Tibial artery (tissue), 4 donors: ENCODE data around the gene NCBP2L.

Experiments used
- DNase-seq, 2 donors: peaks; one replicate each; pipeline ENCODE4 v3.0.0-alpha.2; 2019
- H3K27ac ChIP-seq, 2 donors: fragments of 200-600 bp; sonication (generic) in 1 of 2; 1 replicate in 1 of 2; 2 replicates in 1 of 2; pipeline ENCODE4 v1.5.1; 2018 to 2019; ENCODE audit warnings: mild to moderate bottlenecking in 1 of 2
- H3K27me3 ChIP-seq, 2 donors: fragments of 200-600 bp; sonication (generic) in 1 of 2; one replicate each; pipeline versions ENCODE4 v1.5.1 to v1.6.0; 2016 to 2019
- H3K36me3 ChIP-seq, 3 donors: fragments of 200-600 bp; sonication (generic) in 2 of 3; one replicate each; pipeline ENCODE4 v1.5.1; 2016 to 2019; ENCODE audit warnings: mild to moderate bottlenecking in 2 of 3
- H3K4me1 ChIP-seq, 4 donors: fragments of 200-600 bp; sonication (generic) in 2 of 4; 1 replicate in 3 of 4; 2 replicates in 1 of 4; pipeline ENCODE4 v1.5.1; 2016 to 2019
- H3K4me3 ChIP-seq, 2 donors: fragments of 200-600 bp; sonication (generic) in 1 of 2; 1 replicate in 1 of 2; 2 replicates in 1 of 2; pipeline ENCODE4 v1.5.1; 2018 to 2019; ENCODE audit warnings: mild to moderate bottlenecking in 2 of 2
- H3K9me3 ChIP-seq, 3 donors: fragments of 200-600 bp; sonication (generic) in 1 of 3; one replicate each; pipeline ENCODE4 v1.5.1; 2016 to 2019
- CTCF ChIP-seq, 2 experiments: fragments of 200-600 bp in 1 of 2; fragments of 450-650 bp in 1 of 2; IDR thresholded peaks; one replicate each; pipeline ENCODE4 v1.5.1; 2017 to 2019; ENCODE audit warnings: antibody characterized with exemption in 2 of 2, mild to moderate bottlenecking in 1 of 2, moderate library complexity in 1 of 2
- intact Hi-C: fragments of 100-400 bp; cut with DNase I; formaldehyde crosslinking; loops from one replicate; pipeline ENCODE4 v1.15.0; 2023; ENCODE audit warnings: low total_unique reads

NCBP2L gene

GRCh38 chrX:107744868-107745267 lies 32.7 kb upstream of the NCBP2L start:
- Histone ChIP-seq H3K4me1 (peaks cover 6 to 73% (median 25%) of the 10 kb centered on the region in 4 donors), H3K9me3 (no peaks in the 10 kb centered on the region), H3K4me3 (no peak overlapping the region), H3K27me3 (no peaks in the 10 kb centered on the region), H3K27ac (no peak overlapping the region), H3K36me3 (no peaks in the 10 kb centered on the region)
- intact Hi-C loops, result no loop called here
- no peak for DNase-seq
- no peak for TF ChIP-seq CTCF (IDR thresholded peaks at IDR 0.05)

- H3K27ac ChIP-seq, result peak overlapping the region; percentile 59 to 78
- intact Hi-C loops, result no loop called here
- no peak for TF ChIP-seq CTCF (IDR thresholded peaks at IDR 0.05)
These were observed 29.9 kb upstream of the NCBP2L start for GRCh38 chrX:107747596-107748161.

GRCh38 chrX:107748506-107748905 lies 29.0 kb upstream of the NCBP2L start:
- H3K4me1 ChIP-seq, result peaks cover 0 to 41% (median 4%) of the 10 kb centered on the region in 4 donors
- intact Hi-C loops, result no loop called here
- no peak overlapping the region for H3K4me3 ChIP-seq
- no peak for DNase-seq
- no peaks in the 10 kb centered on the region for H3K27me3 ChIP-seq
- H3K36me3 ChIP-seq, result no peaks in the 10 kb centered on the region
- H3K9me3 ChIP-seq, result no peaks in the 10 kb centered on the region
- H3K27ac ChIP-seq, result peak overlapping the region; percentile 59 to 78
- TF ChIP-seq CTCF (IDR thresholded peaks at IDR 0.05), result no peak

More at GRCh38 chrX:107747596-107748161, 29.9 kb upstream of the NCBP2L start:
- no peaks in the 10 kb centered on the region for H3K9me3 ChIP-seq
- DNase-seq, result peak in 1 of 2 donors; percentile 31
- no peaks in the 10 kb centered on the region for H3K36me3 ChIP-seq
- H3K4me3 ChIP-seq, result no peak overlapping the region
- H3K27me3 ChIP-seq, result no peaks in the 10 kb centered on the region
- peaks cover 0 to 50% (median 12%) of the 10 kb centered on the region in 4 donors for H3K4me1 ChIP-seq

- H3K27me3 ChIP-seq, result no peaks in the 10 kb centered on the region
- no peak overlapping the region for H3K4me3 ChIP-seq
- intact Hi-C loops, result no loop called here
- no peak overlapping the region for H3K27ac ChIP-seq
- peaks cover 0 to 27% (median 2%) of the 10 kb centered on the region in 4 donors for H3K4me1 ChIP-seq
- no peak for DNase-seq
- no peaks in the 10 kb centered on the region for H3K36me3 ChIP-seq
- TF ChIP-seq CTCF (IDR thresholded peaks at IDR 0.05), result no peak
- H3K9me3 ChIP-seq, result no peaks in the 10 kb centered on the region
These were observed 27.3 kb upstream of the NCBP2L start for GRCh38 chrX:107750263-107750662.

GRCh38 chrX:107750861-107751445 lies 26.6 kb upstream of the NCBP2L start:
- TF ChIP-seq CTCF (IDR thresholded peaks at IDR 0.05), result no peak
- H3K27ac ChIP-seq, result no peak overlapping the region
- DNase-seq, result no peak

More at GRCh38 chrX:107750861-107751445, 26.6 kb upstream of the NCBP2L start:
- intact Hi-C loops, result no loop called here
- Histone ChIP-seq H3K27me3 (no peaks in the 10 kb centered on the region), H3K4me3 (no peak overlapping the region), H3K4me1 (peaks cover 0 to 25% (median 2%) of the 10 kb centered on the region in 4 donors), H3K9me3 (no peaks in the 10 kb centered on the region), H3K36me3 (no peaks in the 10 kb centered on the region)
